GM12864 (cell line): ENCODE data around the gene LPXN.

ENCODE experiments used
- DNase-seq: peaks from one replicate; pipeline ENCODE4 v3.0.0-alpha.2; 2011; ENCODE audit warnings: low read depth
- H3K4me3 ChIP-seq: 2 replicates; pipeline ENCODE4 v1.5.1; 2011; ENCODE audit warnings: mild to moderate bottlenecking, low read depth, low read length, control low read depth
- TF ChIP-seq, protein P1 (sequence below): IDR thresholded peaks from 2 replicates; pipeline ENCODE4 v1.5.1; 2011; ENCODE audit warnings: low read depth, mild to moderate bottlenecking, moderate library complexity, low read length, control low read depth, inconsistent platforms; ENCODE audit errors: missing control alignments

Gene LPXN

DNA sequence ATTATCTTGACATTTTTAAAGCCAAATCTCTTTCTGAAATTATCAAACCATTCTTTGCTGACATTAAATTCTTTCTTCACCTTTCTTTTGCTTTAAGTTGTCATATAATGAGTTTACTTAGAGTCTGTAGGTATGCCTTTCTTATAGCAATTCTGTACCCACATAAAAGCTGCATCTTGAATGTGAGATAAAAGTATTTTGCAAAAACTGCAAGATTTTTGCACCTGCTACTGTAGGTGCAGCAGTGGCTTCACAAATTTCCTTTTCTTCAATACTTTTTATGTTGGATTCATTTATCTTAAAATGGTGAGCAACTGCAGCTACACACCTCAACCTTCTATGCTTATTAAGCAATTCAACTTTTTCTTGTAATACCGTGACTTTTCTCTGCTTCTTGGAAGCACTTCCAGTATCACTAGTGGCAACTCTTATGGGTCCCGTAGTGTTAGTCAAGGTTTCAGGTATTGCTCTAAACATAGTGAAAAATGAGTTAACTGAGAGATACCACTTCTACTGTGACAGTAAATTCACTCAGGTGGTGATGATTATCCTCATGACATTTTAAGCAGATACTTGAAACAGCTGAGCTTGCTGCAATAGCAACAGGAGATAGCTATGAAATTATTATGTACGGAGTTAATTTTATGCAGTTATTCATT, 22.0 kb upstream of the LPXN start:
- TF ChIP-seq, protein P1, sequence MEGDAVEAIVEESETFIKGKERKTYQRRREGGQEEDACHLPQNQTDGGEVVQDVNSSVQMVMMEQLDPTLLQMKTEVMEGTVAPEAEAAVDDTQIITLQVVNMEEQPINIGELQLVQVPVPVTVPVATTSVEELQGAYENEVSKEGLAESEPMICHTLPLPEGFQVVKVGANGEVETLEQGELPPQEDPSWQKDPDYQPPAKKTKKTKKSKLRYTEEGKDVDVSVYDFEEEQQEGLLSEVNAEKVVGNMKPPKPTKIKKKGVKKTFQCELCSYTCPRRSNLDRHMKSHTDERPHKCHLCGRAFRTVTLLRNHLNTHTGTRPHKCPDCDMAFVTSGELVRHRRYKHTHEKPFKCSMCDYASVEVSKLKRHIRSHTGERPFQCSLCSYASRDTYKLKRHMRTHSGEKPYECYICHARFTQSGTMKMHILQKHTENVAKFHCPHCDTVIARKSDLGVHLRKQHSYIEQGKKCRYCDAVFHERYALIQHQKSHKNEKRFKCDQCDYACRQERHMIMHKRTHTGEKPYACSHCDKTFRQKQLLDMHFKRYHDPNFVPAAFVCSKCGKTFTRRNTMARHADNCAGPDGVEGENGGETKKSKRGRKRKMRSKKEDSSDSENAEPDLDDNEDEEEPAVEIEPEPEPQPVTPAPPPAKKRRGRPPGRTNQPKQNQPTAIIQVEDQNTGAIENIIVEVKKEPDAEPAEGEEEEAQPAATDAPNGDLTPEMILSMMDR = no peak
- DNase-seq = no peak
- H3K4me3 ChIP-seq = no peak overlapping the region

DNA sequence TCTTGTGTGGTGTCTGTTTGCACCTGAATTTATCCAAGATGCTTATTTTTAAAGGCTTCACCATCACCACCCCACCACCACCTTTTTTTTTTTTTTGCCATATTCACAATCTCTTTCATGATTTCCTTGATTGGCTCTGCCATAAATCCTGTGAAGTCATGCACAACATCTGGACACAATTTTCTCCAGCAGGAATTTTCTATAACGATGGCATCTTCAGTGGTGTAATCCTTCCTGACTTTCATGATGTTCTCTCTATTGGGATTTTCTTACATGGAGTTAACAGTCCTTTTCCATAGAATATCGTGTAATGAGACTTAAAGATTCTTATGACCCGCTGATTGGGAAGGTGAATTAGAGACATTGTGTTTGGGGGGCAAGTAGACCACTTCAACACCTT, 21.0 kb upstream of the LPXN start:
- no peak overlapping the region for H3K4me3 ChIP-seq
- DNase-seq = no peak
- TF ChIP-seq, protein P1 = no peak

- H3K4me3 ChIP-seq = no peak overlapping the region
- DNase-seq = no peak
- TF ChIP-seq, protein P1 = no peak
Measured at GRCh38 chr11:58594826-58595225, 19.2 kb upstream of the LPXN start.

GRCh38 chr11:58592760-58593472, 17.3 kb upstream of the LPXN start:
- DNase-seq = no peak

GRCh38 chr11:58591659-58592058, 16.0 kb upstream of the LPXN start:
- no peak for DNase-seq
- TF ChIP-seq, protein P1 = no peak
- H3K4me3 ChIP-seq = no peak overlapping the region

More at GRCh38 chr11:58592760-58593472, 17.3 kb upstream of the LPXN start:
- TF ChIP-seq, protein P1 = no peak
- H3K4me3 ChIP-seq = no peak overlapping the region

DNA sequence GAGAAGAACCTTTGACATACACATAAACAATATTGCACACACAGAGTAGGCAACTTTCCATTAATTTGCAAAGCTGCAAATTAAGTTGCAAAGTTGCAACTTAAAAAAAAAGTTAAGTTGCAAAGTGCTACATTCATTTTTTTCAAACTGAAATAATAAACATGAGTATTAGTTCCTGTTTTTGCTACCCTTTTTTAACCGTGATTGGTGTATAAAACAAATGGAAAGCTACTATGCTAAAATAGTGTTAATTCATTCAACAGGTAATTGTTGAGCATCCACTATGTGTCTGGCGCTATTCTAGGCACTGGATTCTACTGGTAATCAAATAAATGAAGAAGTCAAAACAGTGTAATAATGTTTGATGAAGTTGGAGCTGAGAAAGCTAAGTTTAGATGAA, 11.3 kb upstream of the LPXN start:
- no peak overlapping the region for H3K4me3 ChIP-seq
- TF ChIP-seq, protein P1 = no peak
- no peak for DNase-seq

DNA sequence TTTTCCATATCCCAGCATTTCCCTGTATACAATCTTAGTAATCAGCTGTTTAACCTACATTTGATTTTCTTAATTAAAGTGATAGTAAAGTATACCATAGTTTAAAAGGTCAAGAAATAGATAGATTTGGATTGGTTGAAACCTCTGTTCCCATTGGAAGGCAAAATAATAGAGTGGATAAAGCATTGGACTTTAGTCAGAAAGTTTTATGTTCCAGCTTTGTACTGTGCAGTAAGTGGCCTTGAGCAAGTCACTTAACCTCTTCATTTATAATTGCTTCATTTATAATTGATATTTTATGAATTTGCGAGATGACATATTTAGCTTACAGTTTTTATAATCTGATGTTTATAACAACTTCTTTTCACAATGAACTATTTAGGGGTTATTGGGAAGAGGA, 6.8 kb upstream of the LPXN start:
- TF ChIP-seq, protein P1 = no peak
- no peak overlapping the region for H3K4me3 ChIP-seq
- no peak for DNase-seq
